Body of pancreas (tissue), 4 donors: ENCODE measurements around the gene TSNAX. TPM values are rescaled to one million over a fixed set of nuclear protein-coding genes. Genes with fewer than 3 reads are reported as not detected.
"Not testable (repeated sequence)": the region's sequence is repeated elsewhere in the genome, so short reads cannot be mapped to it uniquely, and the experiment has no call there.

Experiments used
- ATAC-seq: fragments of 150-250 bp; one replicate; pipeline ENCODE4 v1.9.1; 2016
- DNase-seq, 4 donors: peaks; one replicate each; pipeline ENCODE4 v3.0.0-alpha.2; 2019
- H3K27ac ChIP-seq, 4 donors: fragments of 200-600 bp; sonication (generic); 1 replicate in 3 of 4; 2 replicates in 1 of 4; pipeline versions ENCODE4 v1.5.1 to v1.6.1; 2016 to 2019; ENCODE audit warnings: mild to moderate bottlenecking in 1 of 4, mixed read lengths in 1 of 4, moderate library complexity in 1 of 4
- H3K27me3 ChIP-seq, 2 donors: fragments of 200-600 bp; sonication (generic); one replicate each; pipeline ENCODE4 v1.6.0; 2016; ENCODE audit warnings: mild to moderate bottlenecking in 1 of 2
- H3K36me3 ChIP-seq, 2 donors: fragments of 200-600 bp; sonication (generic); replicated peaks in 1 of 2; 2 replicates each; pipeline ENCODE4 v1.5.1; 2016; ENCODE audit warnings: low read depth in 2 of 2; ENCODE audit not compliant: insufficient read depth in 1 of 2
- H3K4me1 ChIP-seq: fragments of 200-600 bp; sonication (generic); one replicate; pipeline ENCODE4 v1.6.0; 2016
- H3K4me3 ChIP-seq, 2 donors: fragments of 200-600 bp; sonication (generic); 1 replicate in 1 of 2; 2 replicates in 1 of 2; pipeline ENCODE4 v1.5.1; 2016 to 2019
- H3K9me3 ChIP-seq, 3 donors: fragments of 200-600 bp; sonication (generic); 1 replicate in 2 of 3; 2 replicates in 1 of 3; pipeline ENCODE4 v1.5.1; 2016
- POLR2A ChIP-seq, 3 donors: fragments of 450-650 bp; IDR thresholded peaks; one replicate each; pipeline ENCODE4 v1.6.1; 2016; ENCODE audit warnings: antibody characterized with exemption in 3 of 3, mild to moderate bottlenecking in 2 of 3
- WGBS, 2 donors: methylation state at CpG; one replicate each; pipeline ENCODE4 v1.1.5; 2017; 5-methylcytosine and 5-hydroxymethylcytosine counted together
- intact Hi-C: fragments of 100-400 bp; cut with DNase I; formaldehyde crosslinking; loops from one replicate; pipeline ENCODE4 v1.15.1; 2023
- total RNA-seq, 2 donors: library from RNA; depleted of rRNA; stranded (reverse); fragments of >200 nt; gene quantifications; one replicate each; pipeline ENCODE4 v1.1.0, GENCODE V29; 2016
- TF ChIP-seq, protein P1 (sequence below), 7 experiments: fragments of 450-650 bp in 4 of 7; fragments of 200-600 bp in 3 of 7; sonication (generic) in 3 of 7; IDR thresholded peaks; one replicate each; pipeline ENCODE4 v1.5.1; 2016 to 2019; ENCODE audit warnings: antibody characterized with exemption in 7 of 7

TSNAX gene
- total RNA-seq, 2 donors from 2014 or later: 4.0 to 11.9 TPM

DNA sequence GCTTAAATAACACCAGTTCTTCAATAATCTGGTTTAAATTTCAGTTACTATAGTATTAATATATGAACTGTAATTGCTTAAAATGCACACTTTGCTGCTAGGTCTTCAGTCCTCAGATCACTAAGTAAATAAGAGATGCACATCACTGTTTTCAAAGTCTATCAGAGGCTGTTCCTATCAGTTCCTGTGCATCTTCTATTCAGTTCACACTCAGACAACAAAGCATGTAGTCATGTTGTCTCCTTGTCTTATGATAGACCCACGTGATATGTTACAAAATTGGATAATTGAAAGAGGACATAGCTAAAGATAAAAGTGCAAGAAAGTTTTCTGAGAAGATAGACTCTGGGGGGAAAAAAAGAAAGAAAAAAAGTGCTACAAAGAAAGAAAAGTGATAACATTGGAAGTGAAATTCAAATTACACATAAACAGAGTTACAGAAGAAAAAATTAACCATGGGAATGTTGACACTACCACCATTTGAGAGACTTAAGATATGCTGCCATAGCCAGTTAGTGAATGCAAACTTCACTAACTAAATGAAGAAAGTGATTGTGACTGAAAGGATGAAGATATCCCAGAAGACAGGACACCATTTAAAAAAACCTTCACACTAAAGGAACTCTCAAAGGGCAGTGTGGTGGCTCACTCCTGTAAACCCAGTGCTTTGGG lies 33.9 kb upstream of the TSNAX start:
- Histone ChIP-seq H3K27ac (no peak overlapping the region), H3K9me3 (peaks cover 0 to 15% (median 0%) of the 10 kb centered on the region in 3 donors), H3K4me1 (no peaks in the 10 kb centered on the region), H3K27me3 (no peaks in the 10 kb centered on the region), H3K36me3 (no peaks in the 10 kb centered on the region), H3K4me3 (no peak overlapping the region)
- 39 to 53% methylated on average over 1 of the region's 1 CpG for WGBS, 2 donors
- ATAC-seq: no peak
- intact Hi-C loops: no loop called here
- TF ChIP-seq, protein P1, sequence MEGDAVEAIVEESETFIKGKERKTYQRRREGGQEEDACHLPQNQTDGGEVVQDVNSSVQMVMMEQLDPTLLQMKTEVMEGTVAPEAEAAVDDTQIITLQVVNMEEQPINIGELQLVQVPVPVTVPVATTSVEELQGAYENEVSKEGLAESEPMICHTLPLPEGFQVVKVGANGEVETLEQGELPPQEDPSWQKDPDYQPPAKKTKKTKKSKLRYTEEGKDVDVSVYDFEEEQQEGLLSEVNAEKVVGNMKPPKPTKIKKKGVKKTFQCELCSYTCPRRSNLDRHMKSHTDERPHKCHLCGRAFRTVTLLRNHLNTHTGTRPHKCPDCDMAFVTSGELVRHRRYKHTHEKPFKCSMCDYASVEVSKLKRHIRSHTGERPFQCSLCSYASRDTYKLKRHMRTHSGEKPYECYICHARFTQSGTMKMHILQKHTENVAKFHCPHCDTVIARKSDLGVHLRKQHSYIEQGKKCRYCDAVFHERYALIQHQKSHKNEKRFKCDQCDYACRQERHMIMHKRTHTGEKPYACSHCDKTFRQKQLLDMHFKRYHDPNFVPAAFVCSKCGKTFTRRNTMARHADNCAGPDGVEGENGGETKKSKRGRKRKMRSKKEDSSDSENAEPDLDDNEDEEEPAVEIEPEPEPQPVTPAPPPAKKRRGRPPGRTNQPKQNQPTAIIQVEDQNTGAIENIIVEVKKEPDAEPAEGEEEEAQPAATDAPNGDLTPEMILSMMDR (IDR thresholded peaks at IDR 0.05): no peak
- no peak for DNase-seq

DNA sequence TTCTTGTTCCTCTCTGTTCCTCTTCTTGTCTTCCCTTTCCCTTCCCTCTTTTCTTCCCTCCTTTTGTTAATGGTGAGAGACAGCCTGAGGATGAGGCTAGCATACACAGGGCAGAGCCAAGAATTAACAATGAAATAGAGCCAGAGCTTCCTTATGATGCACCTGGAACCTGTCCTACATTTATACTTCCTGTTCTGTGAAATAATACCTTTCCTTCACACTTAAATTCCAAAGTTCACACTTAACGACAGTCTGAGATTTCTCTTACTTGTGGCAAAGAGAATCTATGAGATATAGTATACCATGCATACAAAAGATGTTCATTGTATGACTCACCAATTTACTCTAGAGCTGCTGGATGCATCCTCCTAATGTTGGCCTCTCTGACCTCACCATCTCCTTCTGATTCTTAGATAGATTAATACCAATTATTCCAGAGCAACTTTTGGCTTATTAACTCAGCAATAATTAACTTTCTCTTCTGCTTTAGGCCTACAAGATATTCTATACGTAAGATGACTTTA lies 30.8 kb upstream of the TSNAX start:
- WGBS, 2 donors: 72 to 76% methylated on average over 2 of the region's 2 CpGs
- H3K9me3 ChIP-seq: peaks cover 0 to 21% (median 0%) of the 10 kb centered on the region in 3 donors
- intact Hi-C loops: no loop called here
- no peak for ATAC-seq
- H3K4me3 ChIP-seq: no peak overlapping the region
- no peak for DNase-seq
- H3K27me3 ChIP-seq: no peaks in the 10 kb centered on the region
- no peaks in the 10 kb centered on the region for H3K36me3 ChIP-seq
- no peak for TF ChIP-seq POLR2A (IDR thresholded peaks at IDR 0.05)
- TF ChIP-seq, protein P1 (IDR thresholded peaks at IDR 0.05): no peak
- no peak overlapping the region for H3K27ac ChIP-seq
- H3K4me1 ChIP-seq: no peaks in the 10 kb centered on the region

DNA sequence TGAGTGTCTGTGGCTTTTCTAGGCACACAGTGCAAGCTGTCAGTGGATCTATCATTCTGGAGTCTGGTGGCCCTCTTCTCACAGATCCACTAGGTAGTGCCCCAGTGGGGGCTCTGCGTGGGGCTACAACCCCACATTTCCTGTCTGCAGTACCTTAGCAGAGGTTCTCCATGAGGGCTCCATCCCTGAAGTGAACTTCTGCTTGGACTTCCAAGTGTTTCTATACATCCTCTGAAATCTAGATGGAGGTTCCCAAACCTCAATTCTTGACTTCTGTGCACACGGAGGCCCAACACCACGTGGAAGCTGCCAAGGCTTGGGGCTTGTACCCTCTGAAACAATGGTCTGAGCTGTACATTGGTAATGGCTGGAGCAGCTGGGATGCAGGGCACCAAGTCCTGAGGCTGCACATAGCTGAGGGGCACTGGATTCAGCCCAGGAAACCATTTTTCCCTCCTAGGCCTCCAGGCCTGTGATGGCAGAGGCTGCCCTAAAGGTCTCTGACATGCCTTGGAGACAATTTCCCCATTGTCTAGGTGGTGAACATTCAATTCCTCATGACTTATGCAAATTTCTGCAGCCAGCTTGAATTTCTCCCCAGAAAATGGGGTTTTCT lies 29.2 kb upstream of the TSNAX start:
- 44 to 64% methylated on average over 3 of the region's 3 CpGs for WGBS, 2 donors
- ATAC-seq (no peak), DNase-seq (no peak)
- H3K36me3 ChIP-seq: no peaks in the 10 kb centered on the region
- no peak for TF ChIP-seq POLR2A (IDR thresholded peaks at IDR 0.05)
- TF ChIP-seq, protein P1 (IDR thresholded peaks at IDR 0.05): no peak
- no peak overlapping the region for H3K27ac ChIP-seq
- no peaks in the 10 kb centered on the region for H3K4me1 ChIP-seq
- intact Hi-C loops: no loop called here
- H3K9me3 ChIP-seq: peaks cover 0 to 21% (median 0%) of the 10 kb centered on the region in 3 donors
- no peaks in the 10 kb centered on the region for H3K27me3 ChIP-seq
- H3K4me3 ChIP-seq: no peak overlapping the region

DNA sequence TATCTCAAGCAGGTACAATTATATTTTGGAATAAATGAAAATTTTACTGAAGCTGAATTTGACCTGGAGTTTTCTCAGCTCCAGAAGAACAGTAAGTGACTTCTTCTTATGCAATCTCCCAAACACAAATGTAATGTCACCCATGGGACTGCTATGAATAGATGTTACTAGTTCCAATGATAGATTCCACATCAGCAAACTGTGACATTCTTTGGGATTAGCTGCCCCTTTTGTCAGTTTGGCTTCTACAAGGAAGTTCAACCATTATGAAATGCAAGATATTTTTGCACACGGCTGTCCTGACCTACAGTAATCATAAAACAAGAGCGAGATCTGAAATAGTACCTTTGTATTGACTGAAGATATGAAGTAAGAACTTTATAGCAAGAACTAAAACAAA lies 27.8 kb upstream of the TSNAX start:
- DNase-seq (no peak), ATAC-seq (no peak)
- intact Hi-C loops: no loop called here
- Histone ChIP-seq H3K36me3 (no peaks in the 10 kb centered on the region), H3K4me3 (no peak overlapping the region), H3K27me3 (no peaks in the 10 kb centered on the region), H3K27ac (no peak overlapping the region), H3K4me1 (no peaks in the 10 kb centered on the region), H3K9me3 (peaks cover 0 to 21% (median 0%) of the 10 kb centered on the region in 3 donors)
- WGBS, 2 donors: 84 to 85% methylated on average over 2 of the region's 2 CpGs
- TF ChIP-seq, protein P1 (IDR thresholded peaks at IDR 0.05): no peak
- TF ChIP-seq POLR2A (IDR thresholded peaks at IDR 0.05): no peak

DNA sequence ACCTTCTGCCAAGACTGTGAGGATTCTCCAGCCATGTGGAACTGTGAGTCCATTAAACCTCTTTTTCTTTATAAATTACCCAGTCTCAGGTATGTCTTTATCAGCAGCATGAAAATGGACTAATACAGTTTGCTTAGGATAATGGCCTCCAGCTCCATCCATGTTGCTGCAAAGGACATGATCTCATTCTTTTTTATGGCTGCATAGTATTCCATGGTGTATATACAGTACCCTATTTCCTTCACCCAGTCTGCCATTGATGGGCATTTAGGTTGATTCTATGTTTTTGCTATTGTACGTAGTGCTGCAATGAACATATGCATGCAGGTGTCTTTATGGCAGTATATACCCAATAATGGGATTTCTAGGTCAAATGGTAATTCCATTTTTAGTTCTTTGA lies 25.3 kb upstream of the TSNAX start:
- 79 to 91% methylated on average over 1 of the region's 1 CpG for WGBS, 2 donors

More for the DNA sequence above, 25.3 kb upstream of the TSNAX start:
- DNase-seq, H3K4me3 ChIP-seq, ATAC-seq, H3K27ac ChIP-seq, H3K4me1 ChIP-seq, H3K27me3 ChIP-seq, intact Hi-C loops, H3K36me3 ChIP-seq: not testable (repeated sequence)
- H3K9me3 ChIP-seq: peaks cover 0 to 20% (median 0%) of the 10 kb centered on the region in 3 donors
